Measurements from ENCODE around the gene STK10. TPM values are rescaled to one million over a fixed set of nuclear protein-coding genes. Genes with fewer than 3 reads are reported as not detected.
A peak's percentile ranks its signal among the peaks of the same experiment; 100 is the strongest.

Gene STK10
- total and polyA plus RNA-seq, 2 experiments from 2014 or later, result 7.5 to 17.8 TPM

GRCh38 chr5:172088801-172089200, 99.2 kb downstream of the STK10 start:
- Mint-ChIP-seq H3K9me3 (no peaks in the 10 kb centered on the region), H3K36me3 (ENCODE audit: low read depth) (peaks cover 3% of the 10 kb centered on the region; the same call in 1 of the 3 replicates), H3K27me3 (ENCODE audit: insufficient read depth, low read depth, poor library complexity) (peaks cover 6% of the 10 kb centered on the region), H3K4me1 (no peaks in the 10 kb centered on the region; the same call in 2 of the 3 replicates), H3K4me3 (no peak overlapping the region), H3K27ac (peak overlapping the region; percentile 34; the same call in 1 of the 2 replicates)
- Histone ChIP-seq H3K9me2 (ENCODE audit: insufficient read depth) (0 out of 2 replicates have a peak, but pooled peaks cover 5% of the 10 kb centered on the region), H3K4me3 (no peak overlapping the region), H3K36me3 (ENCODE audit: insufficient read depth) (no peaks in the 10 kb centered on the region), H3K4me2 (no peak overlapping the region), H3K79me2 (replicated peaks; ENCODE audit: insufficient read depth) (no peaks in the 10 kb centered on the region), H4K20me1 (replicated peaks; ENCODE audit: insufficient read depth) (no peaks in the 10 kb centered on the region), H3K27me3 (ENCODE audit: insufficient read depth) (no peaks in the 10 kb centered on the region), H3K27ac (ENCODE audit: low read depth) (no peak overlapping the region), H2AFZ (no peak overlapping the region), H3K4me1 (ENCODE audit: insufficient read depth) (no peaks in the 10 kb centered on the region), H3F3A (replicated peaks; ENCODE audit: low read depth) (no peaks in the 10 kb centered on the region)
- DNase-seq (ENCODE audit: low spot score), result no peak
- TF ChIP-seq REST (IDR thresholded peaks at IDR 0.05; ENCODE audit: unreplicated experiment) (no peak), ZNF462 (CRISPR knock-in tag; IDR thresholded peaks at IDR 0.05) (no peak), POLR2AphosphoS5 (IDR thresholded peaks at IDR 0.05; ENCODE audit: low read depth) (no peak), CREB1 (CRISPR knock-in tag; IDR thresholded peaks at IDR 0.05; ENCODE audit: low read depth) (no peak), JUNB (IDR thresholded peaks at IDR 0.05; ENCODE audit: unreplicated experiment) (no peak), EZH2 (IDR thresholded peaks at IDR 0.05; ENCODE audit: low read depth, unreplicated experiment) (no peak)
- ATAC-seq, result no peak
